NCI-H128 (cell line): ENCODE results near the gene CALU.

ENCODE experiments used
- DNase-seq: peaks from one replicate; lab custom pipeline; 2025; ENCODE audit not compliant: unreplicated experiment; lab: John Stamatoyannopoulos, UW

CALU gene

DNA sequence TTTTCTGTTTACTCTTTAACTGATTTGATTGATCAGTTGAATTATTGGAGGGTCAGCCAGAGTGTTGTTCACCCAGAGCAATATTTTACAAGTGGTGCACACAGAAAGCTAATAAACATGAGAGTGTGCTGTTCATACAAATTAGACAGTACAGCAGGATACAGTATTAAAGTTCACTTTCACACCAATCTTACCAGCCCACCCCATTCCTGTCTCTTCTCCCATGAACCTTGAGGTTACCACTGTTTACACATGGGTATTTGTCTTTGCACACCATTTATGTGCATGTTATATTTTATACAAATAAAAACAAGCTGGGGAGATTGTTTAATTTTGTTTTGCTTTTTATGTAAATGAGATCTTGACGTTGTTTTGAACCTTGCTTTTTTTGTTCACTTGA is 6.5 kb downstream of the CALU start:
- DNase-seq, result no peak

DNA sequence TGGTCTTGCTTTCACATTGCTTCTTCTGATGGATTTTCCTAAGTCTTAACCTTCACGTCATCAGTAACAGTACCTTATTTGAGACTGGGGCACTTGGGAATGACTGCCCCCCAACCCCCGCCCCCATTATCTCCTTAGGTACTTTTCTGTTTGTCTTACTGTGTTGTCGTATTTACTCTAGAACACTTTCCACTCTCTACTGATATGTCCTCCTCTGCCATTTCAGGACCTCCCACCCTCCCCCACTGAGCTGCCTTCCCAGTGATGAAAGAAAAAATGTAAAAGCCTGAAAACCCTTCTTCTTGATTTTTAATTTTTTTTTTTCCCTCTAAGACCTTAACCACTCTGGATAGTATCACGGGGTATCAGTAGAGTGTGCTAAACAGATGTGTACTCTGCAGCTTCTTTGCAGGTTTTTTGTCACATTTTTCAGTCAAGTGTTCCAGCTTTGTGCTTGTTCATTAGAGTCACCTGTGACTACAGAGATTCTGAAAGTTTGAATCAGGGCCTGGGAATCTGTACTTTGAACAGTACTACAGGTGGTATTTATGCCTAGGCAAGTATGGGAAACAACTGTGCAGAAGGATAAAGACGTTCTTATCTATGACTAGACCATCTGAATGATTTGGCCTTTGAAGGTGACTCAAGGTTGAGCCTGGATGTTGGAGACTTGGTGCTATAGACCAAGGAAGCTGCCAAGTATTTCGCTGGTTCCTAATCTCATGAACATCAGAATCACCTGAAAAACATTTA is 8.3 kb downstream of the CALU start:
- DNase-seq, result no peak

DNA sequence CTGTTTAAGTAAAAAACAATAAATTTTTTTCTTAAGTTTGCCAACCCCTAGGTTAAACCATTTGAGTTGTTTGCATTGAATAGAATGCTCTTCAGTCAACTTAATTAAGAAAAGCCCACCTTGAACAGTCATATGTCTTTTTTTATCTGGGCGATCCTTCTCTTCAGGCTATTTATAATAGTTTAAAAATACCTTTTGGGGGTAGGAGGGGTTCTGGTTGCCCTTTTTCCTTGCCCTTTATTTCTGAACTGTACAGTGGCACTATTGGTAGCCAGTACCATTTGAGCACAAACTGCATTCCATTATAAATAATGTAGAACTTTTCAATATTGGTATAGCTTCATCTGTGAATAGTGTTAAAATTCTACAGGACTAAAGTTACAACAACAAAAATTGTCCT is 13.1 kb downstream of the CALU start:
- no peak for DNase-seq

DNA sequence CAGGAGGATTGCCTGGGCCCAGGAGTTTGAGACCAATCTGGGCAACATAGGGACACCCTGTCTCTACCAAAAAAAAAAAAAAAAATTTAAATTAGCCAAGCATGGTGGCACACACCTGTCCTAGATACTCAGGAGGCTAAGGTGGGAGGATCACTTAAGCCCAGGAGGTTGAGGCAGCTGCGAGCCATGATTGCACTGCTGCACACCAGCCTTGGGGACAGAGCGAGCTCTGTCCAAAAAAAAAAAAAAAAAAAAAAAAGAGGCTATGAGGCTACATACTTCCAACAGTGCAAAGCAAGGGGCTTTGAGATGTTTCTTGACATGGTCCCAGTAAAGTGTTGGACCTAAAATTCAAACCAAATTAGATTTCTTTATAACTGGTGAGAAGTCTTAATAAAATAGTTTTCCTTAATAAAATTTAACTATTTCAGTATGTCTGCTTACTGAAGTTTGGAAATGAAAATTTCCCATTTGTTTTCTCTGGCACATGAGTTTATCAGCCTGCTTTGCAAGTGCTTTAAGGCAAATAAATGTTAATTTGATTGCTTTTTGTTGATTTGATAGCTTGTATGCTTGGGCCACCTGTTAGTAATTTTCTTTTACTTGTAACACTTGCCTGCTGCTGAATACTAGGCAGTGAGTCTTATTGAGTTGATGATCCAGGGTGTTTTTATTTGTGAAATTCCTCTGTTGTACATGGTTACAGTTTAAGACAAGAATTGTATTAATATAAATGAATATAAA is 16.1 kb downstream of the CALU start:
- DNase-seq, result no peak

DNA sequence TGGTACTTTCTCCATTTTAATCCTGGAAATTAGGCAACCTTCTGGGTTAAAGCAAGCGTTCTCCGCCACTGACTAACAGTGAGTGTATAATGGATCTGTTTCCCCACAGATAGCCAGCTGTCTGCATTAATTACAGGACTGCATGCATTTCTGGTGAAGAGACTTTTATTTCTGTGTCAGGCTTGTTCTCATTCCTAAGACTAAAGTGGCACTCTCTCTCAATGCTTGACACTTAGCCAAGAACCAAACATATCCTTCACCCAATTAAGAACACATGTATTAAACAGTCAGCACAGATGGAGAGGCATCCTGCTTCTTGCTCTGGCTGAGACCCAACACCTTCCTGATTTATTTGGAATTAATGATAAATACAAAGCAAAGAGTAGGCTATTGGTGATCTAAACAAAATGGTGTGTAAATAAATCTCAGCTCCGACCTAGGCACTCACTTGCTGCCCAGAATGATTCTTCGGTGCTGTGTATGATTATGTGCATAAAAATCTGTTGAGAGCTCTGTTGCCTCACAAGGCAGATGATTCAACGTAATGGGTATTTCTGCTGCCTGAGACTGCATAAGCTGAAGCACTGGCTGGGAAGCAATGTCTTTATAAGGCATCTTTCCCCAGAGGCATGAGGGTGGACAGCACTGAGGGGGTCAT is 16.8 kb downstream of the CALU start:
- DNase-seq, result no peak

DNA sequence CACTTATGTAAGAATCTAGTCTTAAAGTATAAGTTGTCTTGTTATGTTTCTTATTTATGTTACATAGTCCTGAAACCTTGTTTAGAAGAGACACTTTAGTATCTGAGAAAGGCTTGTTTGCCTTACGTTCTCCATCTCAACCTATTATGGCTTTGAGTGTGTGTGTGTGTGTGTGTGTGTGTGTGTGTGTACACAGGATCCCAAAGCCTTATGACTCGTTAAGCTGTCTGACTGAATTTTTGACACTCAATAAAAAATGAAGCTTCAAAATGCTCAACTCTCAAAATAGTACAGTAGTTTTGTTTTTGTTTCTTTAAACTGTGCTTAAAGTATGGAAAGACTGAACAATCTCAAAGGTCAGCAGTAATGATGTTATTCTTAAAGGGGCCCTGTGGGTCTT is 18.0 kb downstream of the CALU start:
- DNase-seq, result no peak

DNA sequence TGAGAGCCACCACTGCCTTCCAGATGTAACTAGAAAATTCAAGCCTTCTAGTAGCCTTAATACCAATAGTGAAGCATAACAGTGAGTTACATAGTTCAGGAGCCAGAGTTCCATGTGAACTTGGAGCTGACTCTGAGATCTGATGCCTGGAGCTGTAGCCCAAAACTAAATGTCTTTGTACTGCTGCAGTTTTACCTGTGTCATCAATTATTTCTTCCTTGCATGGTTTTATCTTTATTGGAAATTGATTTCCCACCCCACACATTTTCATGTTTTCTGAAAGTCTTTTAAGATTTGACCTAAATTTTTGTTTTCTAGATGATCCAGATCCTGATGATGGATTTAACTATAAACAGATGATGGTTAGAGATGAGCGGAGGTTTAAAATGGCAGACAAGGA is 19.4 kb downstream of the CALU start:
- DNase-seq, result no peak

DNA sequence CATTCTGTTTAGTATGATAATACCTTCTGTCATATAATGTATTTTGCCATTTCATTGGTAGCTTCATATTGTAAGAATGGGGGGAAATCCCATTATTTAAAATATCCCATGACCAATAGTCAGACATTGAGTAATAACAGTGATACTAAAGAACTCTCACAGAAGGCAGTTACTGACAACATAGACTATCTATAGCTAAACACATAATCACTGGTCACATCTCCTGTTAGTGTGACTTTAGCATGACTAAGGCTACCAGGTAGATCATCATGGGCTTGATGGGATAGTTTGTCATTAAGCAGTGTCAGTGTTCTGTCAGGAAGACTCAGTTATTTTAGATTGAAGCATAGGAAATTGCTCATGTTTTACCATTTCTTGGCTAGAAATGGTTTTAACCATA is 20.1 kb downstream of the CALU start:
- no peak for DNase-seq

DNA sequence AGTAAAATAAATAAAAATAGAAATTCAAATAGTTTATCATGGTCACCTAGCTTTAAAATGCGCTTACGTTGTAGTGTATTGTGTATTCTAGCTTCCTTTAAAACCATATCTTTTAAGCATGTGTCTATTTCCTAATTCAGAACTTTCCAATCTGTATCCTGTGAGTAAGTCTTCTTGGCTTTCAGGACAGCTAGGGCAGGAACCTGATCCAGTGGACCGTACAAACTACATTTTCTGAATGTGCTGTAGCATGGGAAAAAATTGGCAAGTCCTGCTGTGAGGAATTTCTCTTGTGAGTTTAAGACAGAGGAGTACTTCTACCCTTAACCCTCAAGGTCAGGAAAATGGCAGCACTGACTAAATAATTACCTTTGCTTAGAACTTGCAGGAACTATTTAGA is 24.4 kb downstream of the CALU start:
- DNase-seq, result no peak

DNA sequence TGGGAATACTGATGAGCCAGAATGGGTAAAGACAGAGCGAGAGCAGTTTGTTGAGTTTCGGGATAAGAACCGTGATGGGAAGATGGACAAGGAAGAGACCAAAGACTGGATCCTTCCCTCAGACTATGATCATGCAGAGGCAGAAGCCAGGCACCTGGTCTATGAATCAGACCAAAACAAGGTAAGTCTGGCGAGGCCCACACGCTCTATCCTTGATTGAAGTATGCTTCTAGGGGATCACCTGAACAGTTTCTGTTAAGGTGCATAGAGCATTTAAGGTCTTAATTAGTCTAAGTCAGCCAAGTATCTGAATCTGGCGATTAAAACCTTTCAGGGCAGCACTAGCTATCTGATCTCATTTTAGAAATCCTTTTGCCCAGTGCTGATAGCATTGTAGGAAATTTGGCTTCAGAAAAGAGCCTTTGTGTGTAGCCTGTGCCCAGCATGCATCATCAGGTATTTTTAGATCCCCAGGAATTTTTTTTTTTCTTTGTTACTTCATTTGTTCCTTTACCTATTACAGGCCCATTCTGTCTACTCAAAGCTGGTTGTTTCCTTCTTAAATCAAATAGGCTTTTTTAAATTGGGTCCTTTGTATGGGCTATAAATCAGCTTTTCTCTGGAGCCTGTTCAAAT is 28.4 kb downstream of the CALU start:
- DNase-seq, result no peak

DNA sequence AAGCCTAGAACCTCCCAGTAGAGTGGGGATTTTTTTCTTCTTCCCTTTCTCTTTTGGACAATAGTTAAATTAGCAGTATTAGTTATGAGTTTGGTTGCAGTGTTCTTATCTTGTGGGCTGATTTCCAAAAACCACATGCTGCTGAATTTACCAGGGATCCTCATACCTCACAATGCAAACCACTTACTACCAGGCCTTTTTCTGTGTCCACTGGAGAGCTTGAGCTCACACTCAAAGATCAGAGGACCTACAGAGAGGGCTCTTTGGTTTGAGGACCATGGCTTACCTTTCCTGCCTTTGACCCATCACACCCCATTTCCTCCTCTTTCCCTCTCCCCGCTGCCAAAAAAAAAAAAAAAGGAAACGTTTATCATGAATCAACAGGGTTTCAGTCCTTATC is 31.1 kb downstream of the CALU start:
- DNase-seq, result no peak

DNA sequence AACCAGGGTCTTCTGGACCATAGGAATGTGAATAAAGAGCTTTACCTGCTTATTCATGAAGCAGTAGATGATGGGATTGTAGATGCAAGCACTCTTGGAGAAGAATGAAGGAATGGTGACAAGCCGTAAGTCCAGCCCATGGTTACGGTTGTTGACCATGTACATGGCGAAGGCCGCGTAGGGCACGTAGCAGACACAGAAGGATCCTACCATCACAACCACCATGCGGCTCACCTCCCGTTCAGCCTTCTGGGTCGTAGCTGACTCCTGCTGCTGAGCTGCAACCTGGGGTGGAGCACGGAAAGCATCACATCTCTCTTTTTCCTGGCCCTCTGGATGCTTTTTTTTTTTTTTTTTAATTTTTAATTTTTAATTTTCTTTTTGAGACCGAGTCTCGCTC is 34.4 kb downstream of the CALU start:
- no peak for DNase-seq

DNA sequence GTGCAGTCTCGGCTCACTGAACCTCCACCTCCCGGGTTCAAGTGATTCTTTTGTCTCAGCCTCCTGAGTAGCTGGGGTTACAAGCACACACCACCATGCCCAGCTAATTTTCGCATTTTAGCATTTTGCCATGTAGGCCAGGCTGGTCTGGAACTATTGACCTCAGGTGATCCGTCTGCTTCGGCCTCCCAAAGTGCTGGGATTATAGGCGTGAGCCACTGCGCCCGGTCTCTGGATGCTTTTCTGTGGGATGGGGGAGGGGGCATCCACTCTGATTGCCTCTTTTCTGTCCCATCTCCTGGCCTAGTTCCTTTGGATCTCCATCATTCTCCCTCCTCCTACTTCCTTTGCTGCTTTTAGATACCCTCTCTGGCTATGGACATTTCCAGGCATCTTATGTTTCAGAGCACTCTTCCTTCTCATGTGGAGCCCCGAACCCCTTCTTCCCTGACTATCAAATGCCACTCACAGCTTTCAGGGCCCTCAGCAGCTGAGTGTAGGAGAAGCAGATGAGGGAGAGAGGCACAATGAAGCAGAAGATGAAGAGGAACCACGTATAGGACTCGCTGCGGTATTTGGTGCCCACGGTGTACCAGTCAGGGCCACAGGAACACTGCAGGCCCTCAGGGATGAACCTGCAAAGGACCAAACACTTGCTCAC is 35.0 kb downstream of the CALU start:
- no peak for DNase-seq

DNA sequence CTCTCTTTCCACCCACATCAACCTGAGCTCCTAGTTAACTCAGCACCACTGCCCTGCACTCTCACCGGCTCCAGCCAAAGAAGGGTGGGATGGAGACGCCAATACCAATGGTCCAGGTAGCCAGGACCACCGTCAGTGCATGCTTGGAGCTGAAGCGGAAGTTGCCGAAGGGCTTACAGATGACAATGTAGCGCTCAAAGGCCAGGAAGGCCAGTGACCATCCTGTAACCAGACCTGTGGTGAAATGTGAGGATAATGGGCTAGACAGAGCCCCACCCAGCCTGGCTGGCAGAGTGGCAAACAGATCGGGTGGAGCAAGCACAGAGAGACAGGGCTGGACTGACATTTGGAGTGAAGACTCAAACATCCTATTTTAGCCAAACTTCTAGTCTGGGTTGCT is 35.8 kb downstream of the CALU start:
- no peak for DNase-seq

DNA sequence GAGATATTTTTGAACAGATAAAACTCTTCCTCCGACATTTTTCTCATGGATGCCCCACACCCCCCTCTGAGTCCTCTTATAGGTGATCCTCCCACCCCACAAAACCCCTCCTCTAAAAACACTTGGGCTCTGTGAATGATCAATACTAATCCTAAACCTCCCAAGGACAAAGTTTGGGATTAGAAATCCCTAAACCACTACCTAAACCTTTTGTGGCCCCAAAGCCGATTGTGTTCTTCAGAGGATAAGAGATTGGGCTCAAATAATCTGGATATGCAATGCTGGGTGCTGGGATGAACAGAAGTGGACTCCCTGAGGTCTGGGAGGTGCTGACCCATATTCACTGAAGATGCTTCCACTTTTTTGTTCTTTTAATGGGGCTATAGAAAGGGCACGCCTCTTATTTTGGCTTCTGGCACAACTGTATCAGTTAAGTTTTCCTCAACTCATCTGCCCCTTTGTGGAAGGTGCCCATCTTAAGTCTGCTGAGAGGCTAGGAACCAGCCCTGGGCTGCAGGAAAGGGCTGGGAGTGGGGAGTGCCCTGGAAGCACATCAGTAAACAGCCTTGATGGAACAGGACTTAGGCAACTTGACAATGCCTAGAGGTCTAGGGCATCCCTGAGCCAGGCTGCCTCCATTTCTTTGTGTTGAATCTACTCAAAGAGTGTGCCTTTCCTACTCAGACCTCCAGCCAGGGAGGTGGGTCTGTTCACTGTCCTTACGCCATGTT is 36.8 kb downstream of the CALU start, which contains the start of gene OPN1SW:
Gene OPN1SW, minus strand, starts transcription at position 51 of the 731 bp plus-strand sequence. Its CDS starts 13 bp downstream, at position 38.
- DNase-seq, result no peak

DNA sequence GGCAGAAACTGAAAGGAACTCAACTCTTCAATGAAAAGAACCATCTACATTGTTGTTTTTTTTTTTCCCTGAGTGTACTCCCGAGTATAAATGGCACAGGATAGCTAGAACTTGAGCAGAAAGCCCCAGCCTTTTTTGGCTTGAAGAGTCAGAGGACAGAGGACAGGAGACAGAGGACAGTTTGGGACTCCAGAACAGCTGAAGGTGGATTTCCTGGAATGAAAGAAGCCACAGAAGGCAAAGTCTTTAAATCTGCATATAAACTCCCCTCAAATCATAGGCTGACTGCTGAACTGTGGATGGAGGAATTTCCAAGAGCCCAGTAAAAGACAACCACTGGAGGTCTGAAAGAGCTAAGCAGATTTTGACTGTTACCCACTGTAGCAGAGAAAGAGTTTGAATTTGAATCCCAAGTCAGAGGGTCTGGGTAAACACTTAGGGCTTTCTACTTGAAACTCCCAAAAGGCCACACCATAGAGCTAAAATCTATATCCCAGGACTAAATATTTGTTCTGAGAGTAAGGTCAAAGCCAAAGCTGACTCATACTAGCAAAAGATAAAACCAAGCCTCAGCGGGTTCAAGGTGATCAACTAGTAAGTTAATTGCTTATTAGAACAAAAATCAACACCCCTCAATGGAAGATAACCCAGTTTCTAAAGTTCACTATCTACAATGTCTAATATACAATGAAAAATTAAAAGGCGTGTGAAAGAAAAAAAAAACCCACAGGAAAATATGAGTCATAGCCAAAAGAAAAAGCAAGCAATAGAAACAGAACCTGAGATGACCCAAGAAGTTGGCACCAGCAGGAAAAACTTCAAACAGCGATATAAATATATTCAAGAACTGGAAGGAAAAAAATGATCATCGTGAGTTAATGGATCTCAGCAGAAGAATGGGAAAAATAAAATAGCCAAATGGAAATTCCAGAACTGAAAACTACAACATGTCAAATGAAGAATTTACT is 38.3 kb downstream of the CALU start:
- DNase-seq, result no peak

DNA sequence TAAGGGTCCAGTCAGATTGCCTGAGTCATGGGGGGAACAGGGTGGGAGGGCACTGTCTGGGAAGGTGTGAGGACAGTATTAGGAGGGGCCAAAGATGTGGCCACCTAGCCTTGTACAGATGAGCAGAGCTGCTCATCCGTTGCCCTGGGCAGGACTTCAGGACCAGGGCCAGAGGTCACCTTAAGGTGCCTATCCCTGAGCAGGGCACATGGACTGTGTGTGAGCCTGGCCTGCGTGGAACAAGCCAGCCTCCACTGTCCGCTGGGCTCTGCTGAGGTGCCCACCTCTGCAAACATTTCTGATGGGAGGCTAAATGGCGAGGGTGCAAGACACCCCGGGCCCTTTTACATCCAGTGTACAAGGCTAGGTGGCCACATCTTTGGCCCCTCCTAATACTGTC is 39.8 kb downstream of the CALU start:
- DNase-seq, result no peak

DNA sequence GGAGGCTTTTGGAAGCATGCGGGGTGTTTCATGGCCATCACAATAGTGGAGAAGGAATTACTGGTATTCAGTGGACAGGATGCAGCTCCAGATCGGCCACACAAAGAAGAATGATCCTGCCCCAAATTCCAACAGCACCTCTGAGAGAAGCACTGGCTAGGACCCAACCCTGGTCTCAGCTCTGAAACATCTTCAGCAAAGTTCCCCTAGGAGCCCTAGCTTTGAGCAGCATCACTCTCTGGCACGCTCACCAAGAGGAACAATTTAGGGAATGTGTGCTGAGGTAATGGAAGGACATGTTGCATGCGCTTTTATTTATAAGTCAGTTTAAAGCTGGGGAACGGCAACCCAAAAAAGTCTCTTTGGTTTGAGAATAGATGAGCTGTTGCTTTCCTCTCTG is 42.0 kb downstream of the CALU start:
- DNase-seq, result no peak

DNA sequence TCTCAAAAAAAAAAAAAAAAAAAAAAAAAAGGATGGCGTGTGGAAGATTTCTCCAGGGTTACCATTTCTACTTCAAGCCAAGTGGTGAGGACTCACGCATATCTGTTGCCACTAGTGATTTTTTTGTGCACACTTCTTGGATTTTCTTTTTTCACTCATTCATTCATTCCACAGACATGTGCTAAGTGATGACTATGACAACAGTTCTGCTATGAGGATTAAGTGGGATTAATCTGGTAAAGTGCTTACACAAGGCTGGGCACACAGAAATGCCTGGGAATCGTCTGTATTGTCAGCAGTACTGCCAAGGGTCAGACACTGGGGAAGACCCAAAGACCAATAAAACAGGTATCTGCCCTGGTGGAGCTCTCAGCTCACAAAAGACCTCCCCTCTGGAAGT is 42.7 kb downstream of the CALU start:
- DNase-seq, result no peak
